Right renal cortex interstitium (tissue), 3 donors: Measurements from ENCODE around the gene CRYBG3. TPM values are rescaled to one million over a fixed set of nuclear protein-coding genes. Genes with fewer than 3 reads are reported as not detected.

Experiments used
- DNase-seq, 3 donors: peaks; one replicate each; pipeline ENCODE4 v3.0.0-alpha.2; 2013; ENCODE audit warnings: low read depth in 3 of 3, low spot score in 2 of 3
- polyA plus RNA-seq, 3 donors: library from polyadenylated mRNA; unstranded; fragments of 120-200 nt; gene quantifications; one replicate each; pipeline ENCODE4 v1.2.1, GENCODE V29; 2013; ENCODE audit not compliant: insufficient read length in 3 of 3

Gene CRYBG3
- polyA plus RNA-seq, 3 donors, result 25.1 to 26.2 (median 25.7) TPM

DNA sequence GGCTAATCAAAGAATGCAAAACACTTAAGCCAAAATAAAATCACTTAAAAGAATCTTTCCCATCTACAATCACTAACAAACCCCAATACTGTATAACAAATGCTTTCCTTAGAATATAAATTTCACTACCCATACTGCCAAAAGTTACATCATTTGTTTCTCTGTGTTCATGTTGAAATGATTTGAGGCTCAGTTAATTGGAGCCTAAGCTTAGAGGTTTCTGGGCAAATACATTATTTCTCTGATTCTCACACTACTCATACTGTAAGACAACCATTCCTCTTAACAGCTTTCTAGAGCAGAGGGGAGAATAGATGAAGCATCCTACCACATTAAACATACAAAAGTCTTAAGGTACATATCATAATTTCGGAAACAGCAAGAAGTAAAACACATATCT lies 148.3 kb downstream of the CRYBG3 start:
- no peak for DNase-seq

- no peak for DNase-seq
Measured at GRCh38 chr3:97970956-97971620, 149.3 kb downstream of the CRYBG3 start.

DNA sequence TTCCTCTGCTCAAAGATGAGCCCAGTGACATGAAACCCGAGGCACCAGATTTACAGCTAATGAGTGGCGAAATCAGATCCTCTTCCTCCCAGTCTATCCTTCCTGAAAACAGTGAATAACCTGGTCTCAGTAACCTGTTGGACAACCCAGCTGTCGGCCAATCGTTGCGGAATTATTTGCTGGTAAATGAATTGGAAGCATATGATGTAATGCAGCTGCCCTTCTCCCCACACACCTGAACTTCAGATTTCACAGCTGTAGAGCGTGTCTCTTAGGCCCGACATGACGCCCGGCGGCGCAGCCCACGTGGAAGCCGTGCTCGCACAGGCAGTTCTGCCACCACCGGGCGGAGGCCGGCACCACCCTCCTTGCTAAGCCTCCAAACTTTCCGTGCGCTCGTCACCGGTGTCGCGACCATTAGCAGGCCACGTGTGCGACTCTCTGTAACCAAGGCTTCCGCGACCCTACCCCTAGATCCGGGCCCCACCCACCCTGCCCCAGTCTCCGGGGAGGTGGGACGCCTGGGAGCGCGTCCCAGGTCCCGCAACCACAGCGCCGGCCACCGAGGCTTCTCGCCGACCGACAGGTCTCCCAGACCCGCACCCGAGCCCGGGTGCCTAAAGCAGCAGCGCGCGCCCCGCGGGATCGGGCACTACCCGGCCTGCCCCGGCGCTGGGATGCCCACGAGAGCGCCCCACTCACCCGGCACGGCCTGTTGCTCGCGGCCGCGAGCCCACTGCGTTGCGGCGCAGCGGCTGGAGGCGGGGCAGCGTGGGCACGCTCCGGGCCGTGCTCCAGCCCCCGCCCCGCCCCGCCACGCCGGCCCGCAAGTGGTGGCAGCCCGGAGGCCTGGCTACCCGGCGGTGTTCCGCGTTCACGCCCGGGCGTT lies 150.1 kb downstream of the CRYBG3 start, which contains the start of gene RIOX2:
RIOX2 (minus strand) TSS at position 753 of the 889 bp plus-strand sequence. CDS start 4,838 bp downstream, outside the sequence.
- peak; percentile 41 to 57 (median 54) for DNase-seq

DNA sequence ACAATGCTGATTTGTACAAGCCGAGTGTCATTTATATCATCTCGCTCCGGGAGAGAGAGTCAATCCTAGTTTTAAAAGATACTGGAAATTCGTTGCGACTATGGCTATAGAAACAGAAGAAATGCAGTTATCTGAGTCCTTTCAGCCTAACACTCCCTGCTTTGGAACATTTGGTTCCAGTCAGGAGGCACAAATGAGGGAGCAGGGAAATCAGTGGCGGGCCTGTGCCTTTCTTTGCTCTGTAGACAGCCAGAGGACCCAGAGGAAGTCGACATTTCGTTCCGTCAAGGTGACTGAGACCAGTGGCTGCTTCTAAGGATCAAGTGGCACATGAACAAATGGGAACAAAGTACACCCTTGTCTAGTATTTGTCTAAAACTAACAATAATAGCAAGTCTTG lies 151.2 kb downstream of the CRYBG3 start:
- DNase-seq, result no peak

GRCh38 chr3:97974996-97975395 lies 153.2 kb downstream of the CRYBG3 start:
- DNase-seq, result no peak

GRCh38 chr3:97975466-97975865 lies 153.7 kb downstream of the CRYBG3 start:
- no peak for DNase-seq

GRCh38 chr3:97979610-97980009 lies 157.8 kb downstream of the CRYBG3 start:
- DNase-seq, result no peak

- no peak for DNase-seq
Measured at GRCh38 chr3:97981886-97982285, 160.1 kb downstream of the CRYBG3 start.

DNA sequence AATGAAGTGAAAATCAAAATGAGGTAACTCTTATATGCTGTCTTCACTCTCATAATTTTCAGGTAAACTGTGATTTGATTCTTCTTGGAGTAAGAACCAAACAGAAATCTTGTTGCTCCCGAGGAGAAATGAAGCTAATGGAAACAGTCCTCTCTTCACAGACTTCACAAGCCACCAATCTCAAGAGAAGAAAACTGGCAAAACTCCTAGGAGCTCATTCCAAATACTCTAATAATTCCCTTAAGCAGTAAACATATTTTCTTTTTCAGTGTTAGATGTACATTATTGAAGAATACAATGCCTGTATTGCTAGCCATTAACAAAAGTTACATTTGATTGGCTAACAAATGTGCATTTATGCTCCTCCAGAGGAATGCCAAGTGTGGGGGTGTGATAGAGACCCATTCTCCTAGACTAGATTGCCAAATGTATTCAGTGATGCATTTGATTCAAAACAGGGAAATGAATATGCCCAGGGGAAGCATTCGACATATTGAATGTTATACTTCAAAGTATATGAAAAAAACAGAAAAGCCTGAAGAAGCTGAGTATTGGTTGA lies 162.2 kb downstream of the CRYBG3 start:
- no peak for DNase-seq

DNA sequence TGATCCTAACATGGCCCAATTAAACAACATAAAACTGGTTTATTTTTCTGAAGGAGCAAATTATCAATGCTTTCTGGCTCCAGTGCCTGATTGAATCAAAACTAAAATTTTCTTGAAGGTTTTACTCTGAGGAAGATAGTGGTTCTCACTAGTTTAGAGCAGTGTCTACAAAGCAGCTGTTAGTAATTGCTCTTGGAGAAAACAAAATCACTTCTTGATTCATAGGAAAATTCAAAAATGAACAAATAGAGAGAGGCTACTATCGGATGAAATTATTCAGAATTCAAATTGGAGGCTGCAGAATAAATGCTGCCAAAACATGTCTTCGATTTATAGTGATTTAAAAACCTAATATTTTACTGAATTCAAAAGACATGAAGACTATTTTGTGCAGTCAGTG lies 165.5 kb downstream of the CRYBG3 start:
- DNase-seq, result no peak

GRCh38 chr3:97988784-97989568 lies 167.2 kb downstream of the CRYBG3 start:
- no peak for DNase-seq

DNA sequence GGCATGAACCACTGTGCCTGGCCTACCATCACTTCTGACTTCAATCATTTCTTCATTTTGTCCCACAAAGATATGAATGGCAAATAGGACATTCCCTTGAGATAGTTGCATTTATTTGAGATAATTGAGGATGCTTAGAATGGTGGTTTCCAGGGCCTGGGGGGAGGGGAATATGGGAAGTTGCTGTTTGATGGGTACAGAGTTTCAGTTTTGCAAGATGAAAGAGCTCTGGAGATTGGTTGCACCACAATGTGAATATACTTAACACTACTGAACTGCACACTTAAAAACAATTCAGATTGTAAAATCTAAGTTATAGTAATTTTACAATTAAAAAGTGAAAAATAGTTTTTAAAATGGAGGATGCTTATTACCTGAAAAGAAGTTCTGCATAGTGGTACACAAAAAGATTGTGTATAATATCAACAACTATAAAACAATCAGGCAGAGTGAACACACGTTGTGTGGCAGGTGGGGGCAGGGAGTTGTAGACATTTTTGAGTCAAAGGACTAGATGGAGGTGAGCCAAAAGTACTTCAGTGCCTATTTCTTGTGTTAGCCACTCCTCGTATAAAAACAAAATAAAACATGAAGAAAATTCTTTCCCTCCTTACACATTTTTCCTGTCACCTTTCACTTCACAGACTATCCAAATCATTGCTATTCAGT lies 168.9 kb downstream of the CRYBG3 start:
- no peak for DNase-seq

GRCh38 chr3:97991293-97991682 lies 169.5 kb downstream of the CRYBG3 start:
- DNase-seq, result no peak

DNA sequence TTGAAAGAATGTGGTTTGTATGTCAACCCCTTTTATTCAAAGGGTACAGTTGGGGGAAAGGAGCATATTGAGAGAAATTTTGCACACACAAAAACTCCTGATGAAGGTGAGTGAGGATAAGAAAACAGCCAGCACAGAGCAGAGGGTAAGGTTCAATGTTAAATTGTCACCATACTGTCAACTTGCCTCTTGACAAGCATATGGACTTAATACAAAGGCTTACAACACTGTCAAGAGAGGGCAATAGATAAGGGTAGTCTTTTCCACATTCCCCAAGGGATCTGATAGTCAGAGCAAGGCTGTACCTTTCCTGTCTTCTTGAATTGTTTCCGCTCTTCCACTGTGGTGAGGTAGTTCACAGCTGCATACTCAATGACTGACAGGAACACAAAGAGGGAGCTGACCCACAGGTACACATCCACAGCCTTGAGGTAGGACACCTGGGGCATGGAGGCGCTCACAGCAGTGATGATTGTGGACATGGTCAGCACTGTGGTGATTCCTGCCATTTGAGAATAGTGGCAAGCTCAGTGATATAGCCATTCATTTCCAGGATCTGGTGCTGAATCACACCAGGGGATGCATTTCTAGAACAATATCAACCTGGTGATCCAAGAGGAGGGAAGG lies 170.8 kb downstream of the CRYBG3 start:
- no peak for DNase-seq

DNA sequence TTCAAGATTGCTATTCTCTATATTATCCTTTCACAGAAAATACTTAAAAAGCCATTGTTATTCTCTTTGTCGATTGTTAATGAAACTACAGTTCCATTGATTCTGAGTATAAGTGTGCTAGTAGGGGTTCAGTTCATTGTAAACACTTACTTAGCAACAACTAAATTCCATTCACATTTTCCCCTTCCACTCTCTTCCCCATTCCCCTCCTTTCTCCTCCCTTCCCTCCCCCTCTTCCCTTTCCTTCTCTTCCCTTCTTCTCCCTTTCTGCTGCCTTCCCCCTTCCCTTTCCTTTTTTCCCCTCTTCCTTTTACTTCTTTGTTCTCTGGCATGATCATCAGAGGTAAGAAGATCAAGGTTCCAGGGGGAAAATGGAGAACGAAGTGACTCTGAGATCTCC lies 171.7 kb downstream of the CRYBG3 start:
- no peak for DNase-seq

DNA sequence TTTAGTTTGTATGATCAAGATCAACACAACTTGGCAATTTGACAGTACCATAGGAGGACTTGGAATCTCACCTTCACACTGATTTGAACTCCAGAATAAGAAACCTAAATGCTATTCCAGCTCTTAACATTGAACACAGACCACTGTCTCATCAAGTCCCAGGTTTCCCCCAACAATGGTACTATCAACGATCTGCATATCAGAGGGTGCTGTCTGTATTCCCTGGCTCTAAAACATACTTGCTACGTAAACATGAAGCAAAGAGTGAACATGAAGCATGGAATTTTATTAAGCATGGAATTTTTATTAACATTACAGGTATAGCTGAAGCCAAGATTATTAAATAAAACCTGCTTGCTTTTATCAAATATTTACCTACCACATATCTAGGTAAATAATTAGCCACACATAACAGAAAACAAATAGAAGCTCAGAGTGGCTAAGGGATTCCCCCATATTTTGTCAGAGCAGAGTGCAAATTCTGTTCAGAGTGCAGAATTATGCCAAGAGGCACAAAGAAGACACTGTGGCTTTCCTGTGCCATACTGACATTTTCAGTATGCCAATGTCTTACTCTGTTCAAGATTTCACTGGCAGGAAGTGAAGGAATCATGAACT lies 172.6 kb downstream of the CRYBG3 start:
- no peak for DNase-seq
